SJSA1 (cell line): ENCODE results near the gene FNIP2. TPM values are rescaled to one million over a fixed set of nuclear protein-coding genes. Genes with fewer than 3 reads are reported as not detected.

Source experiments
- DNase-seq, 2 experiments: peaks; one replicate each; pipeline ENCODE4 v3.0.0-alpha.2; 2015 to 2020; ENCODE audit warnings: low spot score in 2 of 2, low read depth in 1 of 2
- H3K27ac ChIP-seq: fragments of 250-450 bp; sonication (Bioruptor Pico); 2 replicates; pipeline ENCODE4 v1.5.1; 2020; ENCODE audit warnings: mild to moderate bottlenecking, moderate library complexity
- H3K27me3 ChIP-seq: fragments of 250-450 bp; sonication (Bioruptor Pico); replicated peaks from 2 replicates; pipeline ENCODE4 v1.5.1; 2020; ENCODE audit warnings: mild to moderate bottlenecking, moderate library complexity
- H3K36me3 ChIP-seq: fragments of 250-450 bp; sonication (Bioruptor Pico); 2 replicates; pipeline ENCODE4 v1.5.1; 2020; ENCODE audit warnings: mild to moderate bottlenecking
- H3K4me1 ChIP-seq: fragments of 250-450 bp; sonication (Bioruptor Pico); replicated peaks from 2 replicates; pipeline ENCODE4 v1.6.1; 2021; ENCODE audit warnings: mild to moderate bottlenecking
- H3K4me3 ChIP-seq: fragments of 250-450 bp; sonication (Bioruptor Pico); 2 replicates; pipeline ENCODE4 v1.5.1; 2020; ENCODE audit warnings: mild to moderate bottlenecking
- H3K9me3 ChIP-seq: fragments of 250-450 bp; sonication (Bioruptor Pico); replicated peaks from 2 replicates; pipeline ENCODE4 v1.5.1; 2020; ENCODE audit warnings: mild to moderate bottlenecking
- total RNA-seq: library from RNA; depleted of rRNA; stranded (reverse); fragments of >200 nt; shearing (Covaris generic); gene quantifications from 2 replicates; pipeline ENCODE4 v1.2.3, GENCODE V29; 2014

FNIP2 gene
- total RNA-seq, 1 experiment from 2014 or later: 29.6 TPM

DNA sequence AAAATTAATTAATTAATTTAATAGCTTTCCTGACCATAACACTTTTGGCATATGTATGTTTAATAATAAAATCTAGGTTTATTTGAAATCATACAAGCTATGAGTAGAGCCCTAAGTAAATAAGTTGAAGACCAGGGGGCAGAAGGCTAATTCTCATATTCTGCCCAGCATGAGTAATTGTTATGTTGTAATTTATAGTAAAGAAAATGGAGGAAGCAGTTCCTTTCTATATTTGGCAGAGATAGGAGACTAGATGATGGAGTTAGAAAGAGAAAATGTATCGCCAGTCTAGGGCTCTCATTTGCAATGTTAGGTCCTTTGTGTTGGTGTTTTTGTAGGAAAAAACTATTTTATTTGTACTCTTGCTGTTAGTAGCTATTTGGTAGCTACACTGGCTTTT is 89.1 kb downstream of the FNIP2 start:
- Histone ChIP-seq H3K9me3 (no peaks in the 10 kb centered on the region), H3K4me1 (peaks cover 8% of the 10 kb centered on the region), H3K27ac (no peak overlapping the region), H3K27me3 (no peaks in the 10 kb centered on the region), H3K36me3 (peaks cover 36% of the 10 kb centered on the region), H3K4me3 (no peak overlapping the region)
- no peak for DNase-seq

- Histone ChIP-seq H3K36me3 (peaks cover 36% of the 10 kb centered on the region), H3K27ac (no peak overlapping the region), H3K4me3 (no peak overlapping the region), H3K4me1 (peaks cover 8% of the 10 kb centered on the region), H3K9me3 (no peaks in the 10 kb centered on the region), H3K27me3 (no peaks in the 10 kb centered on the region)
- no peak for DNase-seq
Measured at GRCh38 chr4:158858410-158859199, 89.8 kb downstream of the FNIP2 start.

- Histone ChIP-seq H3K27me3 (no peaks in the 10 kb centered on the region), H3K27ac (no peak overlapping the region), H3K9me3 (no peaks in the 10 kb centered on the region), H3K36me3 (peaks cover 36% of the 10 kb centered on the region), H3K4me1 (peaks cover 8% of the 10 kb centered on the region), H3K4me3 (no peak overlapping the region)
- DNase-seq: no peak
Measured at GRCh38 chr4:158859661-158860060, 90.8 kb downstream of the FNIP2 start.

DNA sequence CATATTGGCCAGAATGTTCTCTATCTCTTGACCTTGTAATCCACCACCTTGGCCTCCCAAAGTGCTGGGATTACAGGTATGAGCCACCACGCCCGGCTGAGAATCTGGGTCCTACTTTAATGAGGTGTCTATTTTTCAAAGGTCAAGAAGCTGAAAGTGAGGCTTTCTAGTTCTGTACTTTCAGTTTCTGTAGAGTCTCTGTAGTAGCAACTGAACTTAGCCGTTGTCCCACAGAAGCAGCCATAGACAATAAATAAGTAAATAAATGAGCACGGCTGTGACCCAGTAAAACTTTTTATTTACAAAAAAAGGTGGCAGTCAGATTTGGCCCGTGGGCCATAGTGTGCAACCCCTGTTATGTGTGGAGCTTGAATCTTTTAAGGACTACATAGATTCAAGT is 92.0 kb downstream of the FNIP2 start:
- Histone ChIP-seq H3K4me3 (no peak overlapping the region), H3K27me3 (no peaks in the 10 kb centered on the region), H3K36me3 (peaks cover 36% of the 10 kb centered on the region), H3K9me3 (no peaks in the 10 kb centered on the region), H3K27ac (no peak overlapping the region), H3K4me1 (peaks cover 8% of the 10 kb centered on the region)
- DNase-seq: no peak

- DNase-seq: no peak
- no peaks in the 10 kb centered on the region for H3K9me3 ChIP-seq
Measured at GRCh38 chr4:158861281-158861680, 92.5 kb downstream of the FNIP2 start.

GRCh38 chr4:158861766-158862165 is 92.9 kb downstream of the FNIP2 start:
- H3K9me3 ChIP-seq: no peaks in the 10 kb centered on the region
- H3K4me1 ChIP-seq: peaks cover 8% of the 10 kb centered on the region
- no peak for DNase-seq
- H3K27ac ChIP-seq: no peak overlapping the region
- H3K4me3 ChIP-seq: no peak overlapping the region
- no peaks in the 10 kb centered on the region for H3K27me3 ChIP-seq
- peaks cover 36% of the 10 kb centered on the region for H3K36me3 ChIP-seq

More at GRCh38 chr4:158861281-158861680, 92.5 kb downstream of the FNIP2 start:
- Histone ChIP-seq H3K27me3 (no peaks in the 10 kb centered on the region), H3K27ac (no peak overlapping the region), H3K4me3 (no peak overlapping the region), H3K36me3 (peaks cover 36% of the 10 kb centered on the region), H3K4me1 (peaks cover 8% of the 10 kb centered on the region)

GRCh38 chr4:158863296-158863695 is 94.5 kb downstream of the FNIP2 start:
- H3K36me3 ChIP-seq: peaks cover 41% of the 10 kb centered on the region

DNA sequence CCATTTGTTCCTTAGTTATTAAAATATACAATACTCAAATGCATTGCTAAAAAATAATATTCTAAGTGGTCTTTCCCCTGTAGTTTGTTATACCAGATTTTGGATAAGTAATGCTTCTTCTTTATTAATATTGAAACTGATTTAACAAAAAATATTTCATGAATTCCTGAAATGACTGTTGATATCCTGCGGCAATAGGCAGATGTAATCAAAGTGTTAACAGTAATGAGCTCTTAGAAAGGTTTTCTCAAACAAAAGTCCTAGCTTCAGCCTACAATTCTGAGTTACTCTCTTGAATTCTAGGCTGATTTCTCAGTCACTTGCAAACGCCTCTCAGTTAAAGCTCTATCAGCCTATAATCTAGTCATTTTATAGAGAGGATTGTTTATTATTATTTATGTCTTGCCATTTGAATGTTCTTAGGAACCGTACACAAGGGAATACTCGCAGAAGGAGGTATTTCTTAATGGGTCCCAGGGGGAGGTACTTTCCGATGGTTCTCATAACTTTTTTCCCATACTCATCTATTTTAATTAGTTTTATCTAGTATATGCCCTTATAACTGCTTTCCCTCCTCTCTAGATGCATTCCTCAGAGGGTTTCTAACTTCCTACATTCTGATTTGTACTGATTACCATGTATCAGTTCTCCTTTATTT is 96.8 kb downstream of the FNIP2 start:
- no peak overlapping the region for H3K27ac ChIP-seq
- H3K4me3 ChIP-seq: no peak overlapping the region
- H3K9me3 ChIP-seq: no peaks in the 10 kb centered on the region
- no peaks in the 10 kb centered on the region for H3K4me1 ChIP-seq
- no peaks in the 10 kb centered on the region for H3K27me3 ChIP-seq
- no peak for DNase-seq
- peaks cover 38% of the 10 kb centered on the region for H3K36me3 ChIP-seq

More at GRCh38 chr4:158863296-158863695, 94.5 kb downstream of the FNIP2 start:
- peaks cover 7% of the 10 kb centered on the region for H3K4me1 ChIP-seq
- H3K27ac ChIP-seq: no peak overlapping the region
- no peak for DNase-seq
- no peaks in the 10 kb centered on the region for H3K9me3 ChIP-seq
- H3K27me3 ChIP-seq: no peaks in the 10 kb centered on the region
- no peak overlapping the region for H3K4me3 ChIP-seq

GRCh38 chr4:158869001-158869400 is 100.2 kb downstream of the FNIP2 start:
- DNase-seq: no peak
- Histone ChIP-seq H3K4me1 (peaks cover 10% of the 10 kb centered on the region), H3K4me3 (no peak overlapping the region), H3K27ac (no peak overlapping the region), H3K27me3 (no peaks in the 10 kb centered on the region), H3K9me3 (no peaks in the 10 kb centered on the region), H3K36me3 (peaks cover 28% of the 10 kb centered on the region)

DNA sequence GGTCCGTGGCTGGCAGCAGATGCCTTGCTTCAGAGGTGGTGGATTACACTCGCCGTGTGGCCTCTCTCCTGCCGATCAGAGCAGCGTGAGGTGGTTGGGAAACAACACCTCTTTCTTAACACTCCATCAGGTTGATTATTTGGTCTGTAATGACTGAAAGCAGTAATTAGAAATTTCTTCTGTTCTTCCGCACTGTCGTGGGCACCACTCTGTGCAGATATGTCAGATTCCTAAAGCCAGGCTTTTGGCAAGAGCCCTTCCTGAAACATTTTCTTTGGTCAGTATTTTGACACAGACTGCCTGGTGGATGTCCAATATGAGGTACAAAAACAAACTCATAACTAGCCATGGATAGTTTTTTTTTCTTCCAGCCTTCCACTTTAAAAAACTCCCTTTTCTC is 100.9 kb downstream of the FNIP2 start:
- DNase-seq: no peak
- Histone ChIP-seq H3K27ac (no peak overlapping the region), H3K27me3 (no peaks in the 10 kb centered on the region), H3K4me1 (peaks cover 12% of the 10 kb centered on the region), H3K9me3 (no peaks in the 10 kb centered on the region), H3K36me3 (peaks cover 28% of the 10 kb centered on the region), H3K4me3 (no peak overlapping the region)

DNA sequence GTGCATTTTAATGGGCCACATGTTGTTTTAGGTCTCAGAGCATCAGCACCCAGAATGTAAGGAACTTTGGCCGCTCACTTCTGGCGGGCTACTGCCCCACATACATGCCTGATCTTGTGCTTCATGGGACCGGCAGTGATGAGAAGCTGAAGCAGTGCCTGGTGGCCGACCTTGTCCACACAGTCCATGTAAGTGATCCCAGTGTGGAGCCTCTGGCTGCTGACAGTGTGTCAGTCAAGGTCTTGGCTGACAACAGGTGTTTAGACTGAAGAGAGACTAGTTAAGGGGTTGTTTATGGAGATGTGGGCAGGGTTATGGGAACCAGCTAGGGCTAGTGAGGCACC is 101.4 kb downstream of the FNIP2 start:
- peaks cover 28% of the 10 kb centered on the region for H3K36me3 ChIP-seq
- H3K9me3 ChIP-seq: no peaks in the 10 kb centered on the region
- DNase-seq: no peak
- H3K4me1 ChIP-seq: peaks cover 12% of the 10 kb centered on the region
- H3K4me3 ChIP-seq: no peak overlapping the region
- no peak overlapping the region for H3K27ac ChIP-seq
- no peaks in the 10 kb centered on the region for H3K27me3 ChIP-seq

- Histone ChIP-seq H3K27ac (no peak overlapping the region), H3K4me1 (peaks cover 12% of the 10 kb centered on the region), H3K9me3 (no peaks in the 10 kb centered on the region), H3K27me3 (no peaks in the 10 kb centered on the region), H3K4me3 (no peak overlapping the region), H3K36me3 (peaks cover 28% of the 10 kb centered on the region)
- no peak for DNase-seq
Measured at GRCh38 chr4:158870626-158871334, 102.0 kb downstream of the FNIP2 start.

DNA sequence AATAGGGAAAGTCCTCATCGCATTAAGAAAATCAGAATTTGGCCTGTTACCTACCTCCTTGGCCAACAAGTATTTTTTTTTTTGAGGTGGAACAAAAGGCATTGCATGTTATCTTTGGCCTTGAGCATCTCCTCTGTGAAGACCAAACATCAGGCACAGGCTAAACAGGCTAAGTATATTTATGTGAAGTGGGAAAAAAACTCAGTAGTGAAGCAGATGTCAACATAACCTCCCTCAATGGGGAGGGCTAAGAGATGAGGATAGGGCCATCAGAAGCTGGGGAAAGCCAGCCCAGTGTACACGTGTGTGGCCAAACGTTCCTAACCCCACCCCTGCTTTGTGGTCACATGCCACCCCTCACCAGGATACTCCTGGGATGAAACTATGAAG is 102.5 kb downstream of the FNIP2 start:
- Histone ChIP-seq H3K4me1 (peaks cover 12% of the 10 kb centered on the region), H3K4me3 (no peak overlapping the region), H3K27ac (no peak overlapping the region), H3K27me3 (no peaks in the 10 kb centered on the region), H3K9me3 (no peaks in the 10 kb centered on the region), H3K36me3 (peaks cover 33% of the 10 kb centered on the region)
- no peak for DNase-seq
